Measurements from ENCODE around the gene ARID1A. TPM values are rescaled to one million over a fixed set of nuclear protein-coding genes. Genes with fewer than 3 reads are reported as not detected.
A peak's percentile ranks its signal among the peaks of the same experiment; 100 is the strongest.

The ARID1A gene
- total RNA-seq, 4 donors from 2014 or later = 22.3 to 51.0 (median 35.0) TPM

DNA sequence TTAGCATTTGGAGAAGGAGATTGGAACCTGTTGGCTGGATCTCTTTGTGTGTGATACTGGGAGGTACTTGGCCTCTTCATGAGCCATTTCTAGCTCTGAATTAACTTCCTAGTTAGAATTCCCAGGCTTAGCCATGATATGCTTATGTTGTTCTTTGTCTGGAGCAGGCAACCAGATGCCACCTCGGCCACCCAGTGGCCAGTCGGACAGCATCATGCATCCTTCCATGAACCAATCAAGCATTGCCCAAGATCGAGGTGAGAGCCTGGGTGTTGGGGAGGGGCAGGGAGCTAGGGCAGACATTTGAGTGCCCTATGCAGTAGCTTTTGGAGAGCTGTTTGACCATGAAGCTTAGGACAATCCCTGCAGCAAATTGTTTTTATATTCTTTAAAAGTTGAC lies 65.4 kb downstream of the ARID1A start:
- Histone ChIP-seq H3K4me3 (no peak overlapping the region), H3K27ac (no peak overlapping the region), H3K4me1 (peaks cover 2 to 3% of the 10 kb centered on the region in 2 donors), H3K36me3 (peaks cover 0 to 58% of the 10 kb centered on the region in 2 donors), H3K9me3 (no peaks in the 10 kb centered on the region), H3K27me3 (no peaks in the 10 kb centered on the region)
- ATAC-seq (no peak), DNase-seq (no peak)
- TF ChIP-seq POLR2A (IDR thresholded peaks at IDR 0.05) = no peak
- TF ChIP-seq, protein P1, sequence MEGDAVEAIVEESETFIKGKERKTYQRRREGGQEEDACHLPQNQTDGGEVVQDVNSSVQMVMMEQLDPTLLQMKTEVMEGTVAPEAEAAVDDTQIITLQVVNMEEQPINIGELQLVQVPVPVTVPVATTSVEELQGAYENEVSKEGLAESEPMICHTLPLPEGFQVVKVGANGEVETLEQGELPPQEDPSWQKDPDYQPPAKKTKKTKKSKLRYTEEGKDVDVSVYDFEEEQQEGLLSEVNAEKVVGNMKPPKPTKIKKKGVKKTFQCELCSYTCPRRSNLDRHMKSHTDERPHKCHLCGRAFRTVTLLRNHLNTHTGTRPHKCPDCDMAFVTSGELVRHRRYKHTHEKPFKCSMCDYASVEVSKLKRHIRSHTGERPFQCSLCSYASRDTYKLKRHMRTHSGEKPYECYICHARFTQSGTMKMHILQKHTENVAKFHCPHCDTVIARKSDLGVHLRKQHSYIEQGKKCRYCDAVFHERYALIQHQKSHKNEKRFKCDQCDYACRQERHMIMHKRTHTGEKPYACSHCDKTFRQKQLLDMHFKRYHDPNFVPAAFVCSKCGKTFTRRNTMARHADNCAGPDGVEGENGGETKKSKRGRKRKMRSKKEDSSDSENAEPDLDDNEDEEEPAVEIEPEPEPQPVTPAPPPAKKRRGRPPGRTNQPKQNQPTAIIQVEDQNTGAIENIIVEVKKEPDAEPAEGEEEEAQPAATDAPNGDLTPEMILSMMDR (IDR thresholded peaks at IDR 0.05 in 4 of 5, conservative IDR thresholded peaks at IDR 0.05 in 1 of 5) = peak in 1 of 5 experiments; percentile 10
- in situ Hi-C loops (cut with MboI; ENCODE audit: low sequenced_read_pairs in 4 of 4) (no loop called here), intact Hi-C loops (cut with DNase I; ENCODE audit: low total_unique reads) (no loop called here)

- H3K4me1 ChIP-seq = peaks cover 35 to 46% of the 10 kb centered on the region in 2 donors
- no peak for TF ChIP-seq POLR2A (IDR thresholded peaks at IDR 0.05)
- TF ChIP-seq, protein P1 (IDR thresholded peaks at IDR 0.05 in 4 of 5, conservative IDR thresholded peaks at IDR 0.05 in 1 of 5) = no peak
- peaks cover 3 to 78% of the 10 kb centered on the region in 2 donors for H3K36me3 ChIP-seq
- intact Hi-C loops (cut with DNase I; ENCODE audit: low total_unique reads) (no loop called here), in situ Hi-C loops (cut with MboI; ENCODE audit: low sequenced_read_pairs in 4 of 4) (no loop called here)
- ATAC-seq (no peak), DNase-seq (no peak)
- H3K4me3 ChIP-seq = no peak overlapping the region
- no peaks in the 10 kb centered on the region for H3K27me3 ChIP-seq
- no peaks in the 10 kb centered on the region for H3K9me3 ChIP-seq
- peak overlapping the region; percentile 42 to 79 (median 56) for H3K27ac ChIP-seq
Measured at GRCh38 chr1:26767714-26768113, 71.9 kb downstream of the ARID1A start.

DNA sequence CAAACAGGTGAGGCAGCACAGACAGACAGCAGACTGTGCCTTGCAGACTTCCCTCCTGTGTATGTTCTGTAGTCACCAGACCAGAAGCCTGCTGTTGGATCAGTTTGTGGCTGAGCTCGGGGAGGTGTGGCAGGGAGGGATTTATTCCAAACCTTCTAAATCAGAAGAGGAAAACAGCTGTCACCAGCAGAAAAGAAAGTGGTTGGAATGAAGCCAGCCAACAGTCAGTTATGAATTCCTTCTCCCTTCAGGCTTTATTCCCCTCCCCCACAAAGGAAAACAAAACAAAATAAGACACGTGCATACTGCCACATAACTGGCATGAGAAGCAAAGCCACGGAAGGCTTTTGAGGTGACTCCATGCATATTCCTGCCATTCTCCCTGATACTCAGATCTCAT lies 72.9 kb downstream of the ARID1A start:
- Histone ChIP-seq H3K36me3 (peaks cover 3 to 78% of the 10 kb centered on the region in 2 donors), H3K4me1 (peaks cover 35 to 46% of the 10 kb centered on the region in 2 donors), H3K9me3 (no peaks in the 10 kb centered on the region), H3K27me3 (no peaks in the 10 kb centered on the region), H3K27ac (peak overlapping the region; percentile 42 to 79 (median 56)), H3K4me3 (no peak overlapping the region)
- intact Hi-C loops (cut with DNase I; ENCODE audit: low total_unique reads) = no loop called here
- in situ Hi-C loops (cut with MboI; ENCODE audit: low sequenced_read_pairs in 4 of 4) = no loop called here
- TF ChIP-seq POLR2A (IDR thresholded peaks at IDR 0.05) = no peak
- TF ChIP-seq, protein P1 (IDR thresholded peaks at IDR 0.05 in 4 of 5, conservative IDR thresholded peaks at IDR 0.05 in 1 of 5) = no peak
- peak; percentile 31 to 46 for DNase-seq
- peak; percentile 63 to 80 for ATAC-seq

- no peak overlapping the region for H3K4me3 ChIP-seq
- no peaks in the 10 kb centered on the region for H3K27me3 ChIP-seq
- ATAC-seq (no peak), DNase-seq (no peak)
- H3K9me3 ChIP-seq = no peaks in the 10 kb centered on the region
- peak overlapping the region; percentile 38 to 66 (median 52) for H3K27ac ChIP-seq
- TF ChIP-seq, protein P1 (IDR thresholded peaks at IDR 0.05 in 4 of 5, conservative IDR thresholded peaks at IDR 0.05 in 1 of 5) = no peak
- TF ChIP-seq POLR2A (IDR thresholded peaks at IDR 0.05) = no peak
- H3K4me1 ChIP-seq = peaks cover 32 to 43% of the 10 kb centered on the region in 2 donors
- in situ Hi-C loops (cut with MboI; ENCODE audit: low sequenced_read_pairs in 4 of 4) (no loop called here), intact Hi-C loops (cut with DNase I; ENCODE audit: low total_unique reads) (no loop called here)
- H3K36me3 ChIP-seq = peaks cover 6 to 85% of the 10 kb centered on the region in 2 donors
Measured at GRCh38 chr1:26771285-26771642, 75.4 kb downstream of the ARID1A start.

All from gastrocnemius medialis (tissue), 4 donors.